SK-N-SH (cell line): ENCODE measurements around the gene MFNG. TPM values are rescaled to one million over a fixed set of nuclear protein-coding genes. Genes with fewer than 3 reads are reported as not detected.
A peak's percentile ranks its signal among the peaks of the same experiment; 100 is the strongest.
"Not testable (repeated sequence)": the region's sequence is repeated elsewhere in the genome, so short reads cannot be mapped to it uniquely, and the experiment has no call there.

Source experiments
- CTCF ChIA-PET: fragments of 300-600, 350-600 bp; formaldehyde crosslinking; extraction: SDS; loops from one replicate; lab custom pipeline; 2021; lab: Yijun Ruan, JAX
- POLR2A ChIA-PET: fragments of 350-600 bp; sonication (Branson Sonifier 250); formaldehyde crosslinking; extraction: SDS; loops from one replicate; lab custom pipeline; 2020; ENCODE audit warnings: antibody characterized with exemption, inconsistent platforms; lab: Yijun Ruan, JAX
- DNase-seq: peaks from one replicate; pipeline ENCODE4 v3.0.0; 2012
- H2AFZ ChIP-seq: fragments of 200-600 bp; sonication (generic); 2 replicates; pipeline ENCODE4 v1.8.1; 2016; ENCODE audit warnings: antibody characterized with exemption, mild to moderate bottlenecking, low read depth
- H3F3A ChIP-seq: fragments of 200-600 bp; sonication (generic); replicated peaks from 2 replicates; pipeline ENCODE3; 2016; ENCODE audit warnings: antibody characterized with exemption, mild to moderate bottlenecking; ENCODE audit not compliant: insufficient read depth
- H3K27ac ChIP-seq, 2 experiments: fragments of 200-500 bp in 1 of 2; fragments of 200-600 bp in 1 of 2; sonication (Bioruptor generic) in 1 of 2; sonication (generic), shearing (Covaris generic) in 1 of 2; 2 replicates each; pipeline versions ENCODE4 v1.5.1 to v1.6.1; 2014 to 2016; ENCODE audit warnings: low read depth in 2 of 2, inconsistent platforms in 1 of 2, low read length in 1 of 2, mild to moderate bottlenecking in 1 of 2, mixed read lengths in 1 of 2
- H3K27me3 ChIP-seq: fragments of 200-600 bp; sonication (generic), shearing (Covaris generic); 2 replicates; pipeline ENCODE4 v1.6.1; 2016; ENCODE audit warnings: mixed run types; ENCODE audit not compliant: insufficient read depth
- H3K36me3 ChIP-seq, 2 experiments: fragments of 200-500 bp in 1 of 2; fragments of 200-600 bp in 1 of 2; sonication (Bioruptor generic) in 1 of 2; sonication (generic) in 1 of 2; replicated peaks in 1 of 2; 2 replicates each; pipeline versions ENCODE3 to v1.5.1; 2014 to 2016; ENCODE audit warnings: low read length in 1 of 2, mild to moderate bottlenecking in 1 of 2; ENCODE audit not compliant: insufficient read depth in 2 of 2, control insufficient read depth in 1 of 2
- H3K4me1 ChIP-seq, 2 experiments: fragments of 200-500 bp in 1 of 2; fragments of 200-600 bp in 1 of 2; sonication (Bioruptor generic) in 1 of 2; sonication (generic), shearing (Covaris generic) in 1 of 2; 2 replicates each; pipeline versions ENCODE4 v1.5.1 to v1.6.1; 2014 to 2016; ENCODE audit warnings: low read depth in 1 of 2, low read length in 1 of 2, mixed run types in 1 of 2; ENCODE audit not compliant: insufficient read depth in 2 of 2, control insufficient read depth in 1 of 2
- H3K4me2 ChIP-seq: fragments of 200-600 bp; sonication (generic), shearing (Covaris generic); 2 replicates; pipeline ENCODE4 v1.6.1; 2017; ENCODE audit warnings: mixed run types
- H3K4me3 ChIP-seq, 2 experiments: fragments of 200-500 bp in 1 of 2; fragments of 200-600 bp in 1 of 2; sonication (Bioruptor generic) in 1 of 2; sonication (generic), shearing (Covaris generic) in 1 of 2; 2 replicates each; pipeline versions ENCODE4 v1.5.1 to v1.8.1; 2014 to 2016; ENCODE audit warnings: low read depth in 2 of 2, inconsistent platforms in 1 of 2, low read length in 1 of 2, mild to moderate bottlenecking in 1 of 2, mixed read lengths in 1 of 2, moderate library complexity in 1 of 2
- H3K79me2 ChIP-seq: fragments of 200-600 bp; sonication (generic); 2 replicates; pipeline ENCODE4 v1.8.1; 2017; ENCODE audit warnings: mild to moderate bottlenecking; ENCODE audit not compliant: insufficient read depth
- H3K9ac ChIP-seq: fragments of 200-600 bp; sonication (generic); 2 replicates; pipeline ENCODE4 v1.6.1; 2017; ENCODE audit warnings: mixed run types
- H3K9me2 ChIP-seq: fragments of 200-600 bp; sonication (generic); 2 replicates; pipeline ENCODE4 v1.6.1; 2017; ENCODE audit warnings: mixed run types
- H3K9me3 ChIP-seq: fragments of 200-600 bp; sonication (generic); 2 replicates; pipeline ENCODE4 v1.6.1; 2017; ENCODE audit warnings: mixed run types, mild to moderate bottlenecking, moderate library complexity
- H4K20me1 ChIP-seq: fragments of 200-600 bp; sonication (generic); 2 replicates; pipeline ENCODE4 v1.6.1; 2017; ENCODE audit warnings: mild to moderate bottlenecking, mixed run types; ENCODE audit not compliant: insufficient read depth
- FOSL2 ChIP-seq: IDR thresholded peaks from 2 replicates; pipeline ENCODE4 v1.4.0; 2012; ENCODE audit warnings: low read depth, mild to moderate bottlenecking, moderate library complexity, borderline replicate concordance
- FOXJ3 ChIP-seq: sonication (generic); formaldehyde crosslinking; IDR thresholded peaks from 2 replicates; pipeline ENCODE4 v1.5.1; 2020; ENCODE audit warnings: mild to moderate bottlenecking, missing genetic modification reagents
- IRF3 ChIP-seq: fragments of 150-350 bp; IDR thresholded peaks from 2 replicates; pipeline ENCODE4 v1.6.1; 2016; ENCODE audit warnings: mild to moderate bottlenecking, low read depth, low read length
- JUND ChIP-seq: IDR thresholded peaks from 2 replicates; pipeline ENCODE4 v1.4.0; 2012
- NFIC ChIP-seq: IDR thresholded peaks from 2 replicates; pipeline ENCODE4 v1.4.0; 2012; ENCODE audit warnings: borderline replicate concordance
- NRF1 ChIP-seq: IDR thresholded peaks from 2 replicates; pipeline ENCODE4 v1.6.1; 2012; ENCODE audit warnings: low read depth, mild to moderate bottlenecking, low read length
- PBX3 ChIP-seq: IDR thresholded peaks from 2 replicates; pipeline ENCODE4; 2012
- RFX5 ChIP-seq: IDR thresholded peaks from 2 replicates; pipeline ENCODE4 v1.6.1; 2012; ENCODE audit warnings: mild to moderate bottlenecking, improper control_type of control experiment, low read length
- SMC3 ChIP-seq: IDR thresholded peaks from 2 replicates; pipeline ENCODE4 v1.6.1; 2012; ENCODE audit warnings: low read depth, low read length, improper control_type of control experiment
- TCF12 ChIP-seq: IDR thresholded peaks from 2 replicates; pipeline ENCODE4 v1.4.0; 2012
- YY1 ChIP-seq: IDR thresholded peaks from 2 replicates; pipeline ENCODE4 v1.4.0; 2012; ENCODE audit warnings: low read depth, mild to moderate bottlenecking
- WGBS: methylation state at CpG from one replicate; pipeline ENCODE4 v1.1.6; 2017; ENCODE audit warnings: low lambda C conversion rate; 5-methylcytosine and 5-hydroxymethylcytosine counted together
- polyA plus RNA-seq, 3 experiments: library from polyadenylated mRNA; depleted of rRNA; stranded (reverse); fragments of >200 nt; gene quantifications; 2 replicates each; pipeline ENCODE4 v1.2.3, GENCODE V29; 2012

The MFNG gene
- polyA plus RNA-seq, 1 of the 3 experiments (the other 2 are of a cell fraction), result 0.18 TPM

GRCh38 chr22:37533995-37534394 is 47.8 kb upstream of the MFNG start:
- no peaks in the 10 kb centered on the region for H3F3A ChIP-seq
- no peak overlapping the region for H2AFZ ChIP-seq
- no peaks in the 10 kb centered on the region for H3K27me3 ChIP-seq
- no peak for DNase-seq
- H3K4me1 ChIP-seq, result peaks cover 0 to 6% of the 10 kb centered on the region in 2 experiments; a peak in 2 of 4 replicates
- no peaks in the 10 kb centered on the region for H3K9me3 ChIP-seq
- no peak for TF ChIP-seq IRF3
- peak; percentile 69 for TF ChIP-seq TCF12
- TF ChIP-seq NFIC, result peak; percentile 62; the same call in 1 of the 2 replicates
- TF ChIP-seq FOSL2, result peak; percentile 74; the same call in 1 of the 2 replicates
- CTCF ChIA-PET, result interaction anchor here (0.9 to 2.2 kb wide), 4 partner anchors 28 to 59 kb away, joined by 3 to 12 read pairs (median 4); no protein-coding TSS in a partner anchor
- H3K9ac ChIP-seq, result no peak overlapping the region
- no peaks in the 10 kb centered on the region for H3K9me2 ChIP-seq
- H3K4me2 ChIP-seq, result peak overlapping the region; percentile 2; the same call in 1 of the 2 replicates
- H3K79me2 ChIP-seq, result no peaks in the 10 kb centered on the region
- 47% methylated on average over 9 of the region's 9 CpGs for WGBS
- H3K4me3 ChIP-seq, result no peak overlapping the region
- H3K36me3 ChIP-seq, result no peaks in the 10 kb centered on the region
- no peaks in the 10 kb centered on the region for H4K20me1 ChIP-seq
- POLR2A ChIA-PET, result no interaction called here
- peak overlapping the region in 1 of 2 experiments; percentile 13; a peak in 1 of 4 replicates for H3K27ac ChIP-seq

- Histone ChIP-seq H3K27ac (no peak overlapping the region), H3K4me1 (peaks cover 3 to 10% of the 10 kb centered on the region in 2 experiments; a peak in 3 of 4 replicates), H3F3A (peaks cover 2% of the 10 kb centered on the region), H4K20me1 (no peaks in the 10 kb centered on the region), H3K9me2 (no peaks in the 10 kb centered on the region), H3K79me2 (no peaks in the 10 kb centered on the region), H3K9me3 (no peaks in the 10 kb centered on the region), H2AFZ (no peak overlapping the region), H3K4me3 (no peak overlapping the region), H3K27me3 (no peaks in the 10 kb centered on the region), H3K36me3 (no peaks in the 10 kb centered on the region), H3K9ac (no peak overlapping the region), H3K4me2 (no peak overlapping the region)
- DNase-seq, result peak; percentile 20
- ChIA-PET POLR2A (no interaction called here), CTCF (interaction anchor here (0.7 to 4.4 kb wide), 5 partner anchors 10 to 77 kb away, joined by 3 to 31 read pairs (median 13); no protein-coding TSS in a partner anchor)
- WGBS, result 60% methylated on average over 2 of the region's 2 CpGs
- TF ChIP-seq PBX3 (no peak), RFX5 (no peak), TCF12 (no peak), JUND (no peak), FOXJ3 (CRISPR knock-in tag) (no peak), NRF1 (no peak), SMC3 (no peak), YY1 (no peak)
Observed at GRCh38 chr22:37529652-37530345, 43.6 kb upstream of the MFNG start.

- H3K4me3 ChIP-seq, H3K9me3 ChIP-seq, H3K9ac ChIP-seq, H3K27ac ChIP-seq, H3K9me2 ChIP-seq, H3K36me3 ChIP-seq, H3K4me2 ChIP-seq, H3K27me3 ChIP-seq, H2AFZ ChIP-seq, DNase-seq, H3F3A ChIP-seq, H4K20me1 ChIP-seq, H3K79me2 ChIP-seq, POLR2A ChIA-PET: not testable (repeated sequence)
- CTCF ChIA-PET, result interaction anchor here (0.9 to 4.4 kb wide), 9 partner anchors 9 to 261 kb away, joined by 3 to 31 read pairs (median 6); partner anchors contain the start of gene CARD10
- H3K4me1 ChIP-seq, result peaks cover 3 to 12% of the 10 kb centered on the region in 2 experiments; a peak in 3 of 4 replicates
- WGBS, result 97% methylated on average over 9 of the region's 9 CpGs
Observed at GRCh38 chr22:37527952-37528351, 41.8 kb upstream of the MFNG start.

GRCh38 chr22:37527081-37527752 is 41.0 kb upstream of the MFNG start:
- H3K9me2 ChIP-seq, H4K20me1 ChIP-seq, H3K36me3 ChIP-seq, DNase-seq, H3K4me2 ChIP-seq, H3K9ac ChIP-seq, H3K79me2 ChIP-seq, H2AFZ ChIP-seq, H3F3A ChIP-seq, H3K9me3 ChIP-seq, POLR2A ChIA-PET, H3K27me3 ChIP-seq, H3K4me3 ChIP-seq, H3K27ac ChIP-seq: not testable (repeated sequence)
- peaks cover 3 to 12% of the 10 kb centered on the region in 2 experiments; a peak in 3 of 4 replicates for H3K4me1 ChIP-seq
- 97% methylated on average over 9 of the region's 9 CpGs for WGBS
- CTCF ChIA-PET, result interaction anchor here (0.9 to 4.4 kb wide), 8 partner anchors 9 to 260 kb away, joined by 3 to 31 read pairs (median 7); partner anchors contain the start of gene CARD10
